CD4-positive, alpha-beta T cell treated with Interleukin-15 for 1 hour (primary cell): ENCODE data around the gene RAB28.

Source experiments
- DNase-seq: peaks from one replicate; pipeline ENCODE4 v3.0.0-alpha.2; 2020

Gene RAB28

DNA sequence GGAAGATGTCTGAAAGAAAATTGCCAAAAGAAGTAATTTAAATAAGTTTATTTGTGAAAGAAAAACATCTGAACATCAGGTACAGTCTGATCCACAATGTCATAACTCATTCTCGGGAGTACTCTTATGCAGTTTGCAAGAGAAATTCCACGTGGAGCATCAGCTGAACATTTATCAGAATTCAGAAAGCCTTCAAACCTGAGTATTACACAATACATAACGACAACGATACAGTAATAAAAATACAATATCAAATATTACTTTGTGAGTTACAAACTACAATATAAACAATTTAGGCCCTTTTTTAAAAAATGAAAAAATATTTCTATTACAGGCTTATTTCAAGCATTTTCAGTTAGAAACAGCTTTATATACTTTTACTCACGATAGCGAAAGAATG lies 116.4 kb downstream of the RAB28 start:
- DNase-seq: no peak

DNA sequence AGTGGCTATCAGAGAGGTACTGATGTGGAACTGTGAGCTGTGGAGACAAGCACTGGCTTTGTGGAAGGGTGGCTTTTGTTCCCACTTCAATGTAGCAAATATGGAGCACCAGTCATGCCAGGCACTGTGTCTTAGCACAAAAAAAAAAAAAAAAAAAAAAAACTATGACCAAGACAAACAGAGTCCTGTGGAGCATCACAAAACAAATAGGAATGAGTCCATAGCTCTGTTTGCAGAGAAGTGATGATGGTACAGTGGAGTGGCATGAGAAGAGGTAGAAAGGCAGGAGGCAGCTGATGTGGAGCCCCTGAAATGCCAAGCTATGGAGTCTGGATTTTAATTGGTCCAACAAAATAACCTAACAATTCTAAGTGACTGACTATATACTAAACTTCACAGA lies 116.9 kb downstream of the RAB28 start:
- no peak for DNase-seq

GRCh38 chr4:13365195-13365594 lies 118.9 kb downstream of the RAB28 start:
- no peak for DNase-seq

GRCh38 chr4:13364653-13365052 lies 119.5 kb downstream of the RAB28 start:
- DNase-seq: no peak

GRCh38 chr4:13364172-13364571 lies 120.0 kb downstream of the RAB28 start:
- DNase-seq: no peak

DNA sequence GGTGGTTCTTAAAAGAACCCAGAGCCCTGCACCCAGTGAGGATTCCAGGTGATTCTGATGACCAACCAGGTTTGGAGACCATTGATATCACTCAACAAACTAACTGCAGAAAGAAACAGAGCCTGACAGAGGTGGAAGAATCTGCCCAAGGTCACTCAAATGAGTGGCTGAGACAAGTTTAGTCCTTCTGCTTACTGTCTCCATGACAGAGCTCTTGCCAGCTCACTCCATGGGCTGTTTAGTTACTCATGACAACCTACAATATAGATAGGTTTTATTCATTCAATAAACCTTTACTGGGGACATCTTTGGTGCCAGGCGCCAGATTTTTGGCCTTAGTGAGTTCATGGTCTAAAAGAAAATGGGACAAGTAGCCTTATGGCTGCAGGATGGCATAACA lies 124.3 kb downstream of the RAB28 start:
- DNase-seq: no peak

GRCh38 chr4:13355111-13355880 lies 128.8 kb downstream of the RAB28 start:
- no peak for DNase-seq

- DNase-seq: no peak
These were observed 135.0 kb downstream of the RAB28 start for GRCh38 chr4:13349096-13349495.

DNA sequence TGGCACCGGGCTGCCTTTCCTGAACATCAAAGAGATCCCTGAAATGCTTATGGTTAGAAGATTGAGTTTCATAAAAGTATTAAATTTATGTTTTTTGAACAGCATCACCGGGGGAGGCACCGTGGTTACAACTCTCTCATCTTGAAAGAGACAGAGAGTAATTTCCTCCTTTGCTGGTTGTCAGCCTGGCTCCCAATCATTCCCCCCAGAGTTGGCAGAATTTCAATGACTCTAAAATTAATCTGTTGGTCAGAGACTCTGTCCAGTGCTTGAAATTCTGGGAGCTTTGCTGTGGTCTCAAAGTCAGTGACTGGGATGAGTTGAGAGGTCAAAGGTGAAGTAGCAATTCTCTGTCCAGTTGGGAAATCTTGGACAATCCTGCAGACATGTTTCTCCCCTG lies 135.9 kb downstream of the RAB28 start:
- DNase-seq: no peak

DNA sequence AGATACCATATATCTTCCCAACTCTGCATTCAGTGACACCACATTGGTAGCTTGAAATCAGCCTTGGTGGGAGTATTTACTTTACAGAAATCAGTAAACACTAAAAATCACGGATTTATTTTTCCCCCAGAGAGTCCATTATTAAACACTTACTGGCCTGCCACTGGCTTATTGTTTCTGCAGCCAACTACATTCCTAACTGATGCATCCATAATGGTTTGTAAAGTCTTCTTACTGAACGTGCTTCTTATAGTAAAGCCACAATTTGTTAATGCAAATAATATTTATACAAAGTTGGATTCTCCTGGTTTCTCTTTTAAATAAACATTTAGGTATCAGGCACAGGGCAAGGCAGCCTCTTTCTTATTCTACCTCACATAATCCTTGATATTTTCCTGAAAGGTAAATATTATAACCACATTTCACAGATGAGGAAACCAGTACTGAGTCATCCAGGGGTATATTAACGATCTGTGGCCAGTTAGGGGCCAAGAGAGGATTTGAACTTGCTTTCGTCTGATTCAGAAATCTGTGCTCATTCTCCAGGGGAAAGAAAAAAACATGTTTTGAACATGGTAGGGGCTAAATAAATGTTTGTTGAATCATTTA lies 136.5 kb downstream of the RAB28 start:
- DNase-seq: no peak

GRCh38 chr4:13344216-13344615 lies 139.9 kb downstream of the RAB28 start:
- no peak for DNase-seq

GRCh38 chr4:13340672-13341071 lies 143.5 kb downstream of the RAB28 start:
- DNase-seq: no peak

- no peak for DNase-seq
These were observed 152.3 kb downstream of the RAB28 start for GRCh38 chr4:13331827-13332226.

DNA sequence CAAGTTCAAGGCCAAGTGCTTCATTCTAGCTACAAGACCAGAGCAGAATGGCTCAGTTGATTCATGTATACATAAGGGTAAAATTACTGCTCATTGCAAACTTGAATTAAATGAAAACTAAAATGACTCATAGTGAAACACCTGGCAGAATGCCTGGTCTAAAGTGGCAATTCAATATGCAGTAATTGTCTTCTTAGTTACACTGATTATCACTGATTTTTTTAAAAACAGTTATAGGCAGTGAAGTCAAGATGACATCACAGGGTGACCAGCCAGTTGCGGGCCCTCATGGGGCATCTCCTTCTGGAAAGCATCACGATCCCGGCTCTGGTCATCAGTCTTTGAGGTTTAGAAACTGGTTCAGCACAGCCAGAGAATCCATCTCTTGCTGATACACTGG lies 154.2 kb downstream of the RAB28 start:
- no peak for DNase-seq

GRCh38 chr4:13329340-13329850 lies 154.7 kb downstream of the RAB28 start:
- DNase-seq: no peak

DNA sequence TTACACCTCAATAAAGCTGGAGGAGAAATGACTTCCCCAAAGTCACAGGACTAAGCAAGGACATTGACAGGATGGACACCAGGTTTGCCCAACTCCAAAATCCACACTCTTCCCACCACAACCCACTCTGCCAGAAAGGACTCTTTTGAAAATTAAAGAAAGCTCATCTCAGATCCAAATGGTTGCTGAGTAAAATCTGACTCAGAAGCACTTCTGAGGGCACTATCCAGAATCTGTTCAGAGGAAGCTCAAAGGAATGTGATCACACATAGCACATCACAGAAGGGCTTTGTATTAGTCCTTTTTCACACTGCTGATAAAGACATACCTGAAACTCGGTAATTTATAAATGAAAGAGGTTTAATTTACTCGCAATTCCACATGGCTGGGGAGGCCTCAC lies 155.5 kb downstream of the RAB28 start:
- no peak for DNase-seq

DNA sequence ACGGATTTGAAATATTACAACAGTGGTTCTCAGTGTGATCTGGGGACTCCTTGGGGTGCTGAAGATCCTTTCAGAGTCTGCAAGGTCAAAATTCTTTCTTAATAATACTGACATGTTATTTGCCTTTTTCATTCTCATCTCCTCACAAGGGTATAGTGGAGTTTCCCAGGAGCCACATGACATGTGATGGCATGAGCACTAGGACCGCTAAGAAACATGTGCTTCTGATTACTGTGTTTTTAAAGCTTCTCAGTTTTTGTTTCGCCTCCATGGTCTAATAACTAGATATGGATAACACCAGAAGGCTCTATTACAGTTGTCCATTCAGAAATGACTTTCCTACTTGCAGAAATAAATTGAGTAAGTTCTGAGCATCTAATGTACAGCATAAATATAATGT lies 156.1 kb downstream of the RAB28 start:
- DNase-seq: no peak

- DNase-seq: no peak
These were observed 158.4 kb downstream of the RAB28 start for GRCh38 chr4:13325744-13326143.

GRCh38 chr4:13323921-13324320 lies 160.2 kb downstream of the RAB28 start:
- no peak for DNase-seq

- DNase-seq: no peak
These were observed 161.4 kb downstream of the RAB28 start for GRCh38 chr4:13322681-13323101.
